ENCODE measurements around the gene KRTAP2-3.
"Not testable (repeated sequence)": the region's sequence is repeated elsewhere in the genome, so short reads cannot be mapped to it uniquely, and the experiment has no call there.

The KRTAP2-3 gene

GRCh38 chr17:41067281-41067680 lies 7.4 kb upstream of the KRTAP2-3 start:
- no peak for DNase-seq (ENCODE audit: low read depth)

GRCh38 chr17:41065829-41066624 lies 6.1 kb upstream of the KRTAP2-3 start, which contains the start of gene KRTAP2-4:
Gene KRTAP2-4 (minus strand): TSS chr17:41065879. CDS start chr17:41065845, 34 bp downstream.
- DNase-seq (ENCODE audit: low read depth), result no peak

- not testable (repeated sequence) for DNase-seq (ENCODE audit: low read depth)
Observed at GRCh38 chr17:41065016-41065689, 5.2 kb upstream of the KRTAP2-3 start.

GRCh38 chr17:41064301-41064700 lies 4.4 kb upstream of the KRTAP2-3 start:
- no peak for DNase-seq (ENCODE audit: low read depth)

GRCh38 chr17:41063449-41063848 lies 3.5 kb upstream of the KRTAP2-3 start:
- DNase-seq (ENCODE audit: low read depth), result no peak

- DNase-seq (ENCODE audit: low read depth), result no peak
Observed at GRCh38 chr17:41061964-41062363, 2.0 kb upstream of the KRTAP2-3 start.

GRCh38 chr17:41059276-41060051 lies 450 bp downstream of the KRTAP2-3 start:
- DNase-seq (ENCODE audit: low read depth), result not testable (repeated sequence)

GRCh38 chr17:41058741-41059140 lies 1.2 kb downstream of the KRTAP2-3 start:
- DNase-seq (ENCODE audit: low read depth), result no peak

- DNase-seq (ENCODE audit: low read depth), result no peak
Observed at GRCh38 chr17:41057547-41057946, 2.4 kb downstream of the KRTAP2-3 start.

GRCh38 chr17:41055130-41055529 lies 4.8 kb downstream of the KRTAP2-3 start, which contains the start of gene KRTAP2-2:
Gene KRTAP2-2 (minus strand): TSS chr17:41055230. CDS start chr17:41055211, 19 bp downstream.
- DNase-seq (ENCODE audit: low read depth), result not testable (repeated sequence)

GRCh38 chr17:41054556-41054955 lies 5.4 kb downstream of the KRTAP2-3 start:
- not testable (repeated sequence) for DNase-seq (ENCODE audit: low read depth)

- no peak for DNase-seq (ENCODE audit: low read depth)
Observed at GRCh38 chr17:41054025-41054424, 5.9 kb downstream of the KRTAP2-3 start.

- no peak for DNase-seq (ENCODE audit: low read depth)
Observed at GRCh38 chr17:41052566-41052965, 7.3 kb downstream of the KRTAP2-3 start.

- no peak for DNase-seq (ENCODE audit: low read depth)
Observed at GRCh38 chr17:41049110-41049509, 10.8 kb downstream of the KRTAP2-3 start.

GRCh38 chr17:41048441-41048840 lies 11.5 kb downstream of the KRTAP2-3 start:
- DNase-seq (ENCODE audit: low read depth), result no peak

- DNase-seq (ENCODE audit: low read depth), result not testable (repeated sequence)
Observed at GRCh38 chr17:41046735-41047465, 13.0 kb downstream of the KRTAP2-3 start, which contains the start of gene KRTAP2-1. Gene KRTAP2-1 (minus strand): TSS chr17:41047316. CDS start chr17:41047267, 49 bp downstream.

GRCh38 chr17:41042953-41043352 lies 17.0 kb downstream of the KRTAP2-3 start:
- no peak for DNase-seq (ENCODE audit: low read depth)

- DNase-seq (ENCODE audit: low read depth), result not testable (repeated sequence)
Observed at GRCh38 chr17:41040783-41041571, 18.9 kb downstream of the KRTAP2-3 start, which contains the start of gene KRTAP1-1. Gene KRTAP1-1 (minus strand): TSS chr17:41041450. CDS start chr17:41041397, 53 bp downstream.

GRCh38 chr17:41037853-41038350 lies 22.0 kb downstream of the KRTAP2-3 start:
- no peak for DNase-seq (ENCODE audit: low read depth)

GRCh38 chr17:41034346-41034935 lies 25.5 kb downstream of the KRTAP2-3 start, which contains the start of gene KRTAP1-3:
Gene KRTAP1-3 (minus strand): TSS chr17:41034874. CDS start chr17:41034821, 53 bp downstream.
- not testable (repeated sequence) for DNase-seq (ENCODE audit: low read depth)
